Tibial nerve (tissue), 4 donors: ENCODE results near the gene TPGS2.

ENCODE experiments used
- CTCF ChIP-seq, 5 experiments: fragments of 200-600 bp in 3 of 5; fragments of 450-650 bp in 2 of 5; sonication (generic) in 3 of 5; IDR thresholded peaks; one replicate each; pipeline ENCODE4 v1.5.1; 2016 to 2019; ENCODE audit warnings: antibody characterized with exemption in 5 of 5, mild to moderate bottlenecking in 3 of 5, moderate library complexity in 2 of 5
- EP300 ChIP-seq, 2 donors: sonication (generic); formaldehyde crosslinking; IDR thresholded peaks; one replicate each; pipeline ENCODE4 v1.6.1; 2017; ENCODE audit warnings: antibody characterized with exemption in 2 of 2, mild to moderate bottlenecking in 1 of 2
- POLR2A ChIP-seq, 2 donors: fragments of 450-650 bp; IDR thresholded peaks; one replicate each; pipeline ENCODE4 v1.6.1; 2017; ENCODE audit warnings: antibody characterized with exemption in 2 of 2, mild to moderate bottlenecking in 2 of 2, moderate library complexity in 2 of 2

- TF ChIP-seq CTCF (IDR thresholded peaks at IDR 0.05), result no peak
- TF ChIP-seq POLR2A (IDR thresholded peaks at IDR 0.05), result no peak
- TF ChIP-seq EP300 (IDR thresholded peaks at IDR 0.05), result no peak
These were observed 48.1 kb downstream of the TPGS2 start for GRCh38 chr18:36780748-36781147.
